K562 (cell line): Measurements from ENCODE around the gene PIM3. TPM values are rescaled to one million over a fixed set of nuclear protein-coding genes. Genes with fewer than 3 reads are reported as not detected.

ENCODE experiments used
- CREM ChIP-seq: IDR thresholded peaks from 2 replicates; pipeline ENCODE4 v1.6.1; 2014; ENCODE audit warnings: antibody characterized with exemption, low read depth
- FOS ChIP-seq: IDR thresholded peaks from 3 replicates; pipeline ENCODE4 v1.6.1; 2011; ENCODE audit not compliant: insufficient read length; ENCODE audit errors: extremely low read depth
- IFI16 ChIP-seq: fragments of 250-450 bp; sonication (Bioruptor Pico); IDR thresholded peaks from 2 replicates; pipeline ENCODE4 v2.1.2; 2022; ENCODE audit warnings: mild to moderate bottlenecking, inconsistent platforms
- MAFK ChIP-seq: IDR thresholded peaks from 2 replicates; pipeline ENCODE4 v1.6.1; 2011; ENCODE audit warnings: low read length, improper control_type of control experiment
- MCM5 ChIP-seq: fragments of 450-650 bp; IDR thresholded peaks from 2 replicates; pipeline ENCODE4 v1.6.1; 2016; ENCODE audit warnings: low read depth
- NFIC ChIP-seq: fragments of 450-650 bp; IDR thresholded peaks from 2 replicates; pipeline ENCODE4 v1.6.1; 2017; ENCODE audit warnings: mild to moderate bottlenecking, inconsistent platforms
- RBFOX2 ChIP-seq: fragments of 200-400 bp; formaldehyde crosslinking; IDR thresholded peaks from 2 replicates; pipeline ENCODE4 v1.6.1; 2017; ENCODE audit warnings: low read depth, mild to moderate bottlenecking, low read length, moderate library complexity
- SPI1 ChIP-seq: IDR thresholded peaks from 2 replicates; pipeline ENCODE4 v1.6.1; 2011; ENCODE audit warnings: low read depth, low read length, control low read depth, borderline replicate concordance
- SRSF1 ChIP-seq: fragments of 200-400 bp; formaldehyde crosslinking; IDR thresholded peaks from 2 replicates; pipeline ENCODE4 v1.6.1; 2017; ENCODE audit warnings: mild to moderate bottlenecking, low read depth, low read length, moderate library complexity
- TAL1 ChIP-seq: fragments of 450-650 bp; IDR thresholded peaks from 2 replicates; pipeline ENCODE4 v1.6.1; 2016; ENCODE audit warnings: mild to moderate bottlenecking
- ZBTB1 ChIP-seq: sonication (generic); formaldehyde crosslinking; IDR thresholded peaks from 2 replicates; pipeline ENCODE4 v1.8.1; 2023; ENCODE audit warnings: missing genetic modification reagents, low read depth, mild to moderate bottlenecking, borderline replicate concordance
- ZNF140 ChIP-seq: fragments of 250-450 bp; sonication (Bioruptor Pico); IDR thresholded peaks from 2 replicates; pipeline ENCODE4 v1.8.0; 2021; ENCODE audit warnings: moderate library complexity, mild to moderate bottlenecking, inconsistent platforms
- ZNF165 ChIP-seq: fragments of 250-450 bp; sonication (Bioruptor Pico); IDR thresholded peaks from 2 replicates; pipeline ENCODE4 v1.4.0; 2020; ENCODE audit warnings: borderline replicate concordance
- ZNF431 ChIP-seq: sonication (generic); formaldehyde crosslinking; IDR thresholded peaks from 2 replicates; pipeline ENCODE4 v1.8.0; 2022; ENCODE audit warnings: mild to moderate bottlenecking, missing genetic modification reagents
- polyA plus RNA-seq, 8 experiments: library from polyadenylated mRNA; depleted of rRNA in 4 of 8; stranded (reverse) in 5 of 8; unstranded in 3 of 8; fragments of >200 nt; fragmentation: Nextera tagmentation in 2 of 8; fragmentation: Illumina TruSeq in 1 of 8; extraction: Ambion mirVana in 2 of 8; extraction: Trizol in 1 of 8; gene quantifications; 2 replicates each; pipeline versions ENCODE4 v1.2.1 to v1.2.3, GENCODE V29; 2011 to 2014; ENCODE audit warnings: inconsistent platforms in 1 of 8, missing spikeins in 1 of 8
- total RNA-seq, 7 experiments: library from RNA; depleted of rRNA in 6 of 7; stranded (reverse); fragments of >200 nt in 6 of 7; fragmentation: Illumina TruSeq in 2 of 7; extraction: Trizol in 2 of 7; gene quantifications; 2 replicates each; pipeline versions ENCODE4 v1.2.1 to v1.2.3, GENCODE V29; 2011 to 2021; ENCODE audit warnings: low replicate concordance in 1 of 7
- TF ChIP-seq, protein P1 (sequence below): fragments of 250-450 bp; sonication (Bioruptor Pico); IDR thresholded peaks from 2 replicates; pipeline ENCODE4 v1.4.0; 2020; ENCODE audit warnings: borderline replicate concordance
- TF ChIP-seq, protein P2 (sequence below): fragments of 250-450 bp; sonication (Bioruptor Pico); IDR thresholded peaks from 2 replicates; pipeline ENCODE4 v1.4.0; 2020; ENCODE audit warnings: mild to moderate bottlenecking
- TF ChIP-seq, protein P3 (sequence below): fragments of 450-650 bp; IDR thresholded peaks from 2 replicates; pipeline ENCODE4 v1.6.1; 2016; ENCODE audit warnings: antibody characterized with exemption

Gene PIM3
- total and polyA plus RNA-seq, 9 of the 15 experiments (the other 6 are each of a cell fraction or from before 2014, with no cell fraction given): 0.24 to 40.5 (median 5.3) TPM

DNA sequence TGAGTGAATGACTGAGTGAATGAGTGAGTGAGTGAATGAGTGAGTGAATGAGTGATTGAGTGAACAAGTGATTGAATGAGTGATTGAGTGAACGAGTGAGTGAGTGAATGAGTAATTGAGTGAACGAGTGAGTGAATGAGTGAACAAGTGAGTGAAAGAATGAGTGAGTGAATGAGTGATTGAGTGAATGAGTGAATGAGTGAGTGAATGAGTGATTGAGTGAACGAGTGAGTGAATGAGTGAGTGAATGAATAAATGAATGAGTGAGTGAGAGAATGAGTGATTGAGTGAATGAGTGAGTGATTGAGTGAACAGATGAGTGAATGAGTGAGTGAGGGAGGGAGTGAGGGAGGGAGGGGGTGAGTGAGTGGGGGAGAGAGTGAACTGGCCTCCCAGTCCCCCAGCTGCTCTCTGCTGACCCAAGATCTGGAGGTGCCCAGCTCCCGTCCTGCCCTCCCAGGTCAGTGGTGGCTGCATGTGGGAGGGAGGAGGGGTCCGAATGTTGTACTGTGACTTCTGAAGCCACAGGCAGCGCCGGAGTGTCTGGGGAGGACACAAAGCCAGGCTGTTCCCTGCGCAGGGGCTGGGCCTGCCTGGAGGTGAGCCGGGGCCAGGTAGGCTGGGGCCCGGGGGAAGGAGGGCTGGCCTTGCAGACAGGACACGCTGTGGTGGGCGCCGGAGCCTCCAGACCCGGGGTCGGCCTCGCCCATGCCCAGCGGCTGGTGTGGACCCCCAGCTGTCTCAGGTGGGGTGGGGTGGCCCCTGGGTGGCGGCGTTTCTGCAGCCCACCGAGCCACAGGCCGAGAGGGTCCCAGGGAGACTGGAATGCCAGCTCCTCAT is 17.8 kb upstream of the PIM3 start (continued):
- TF ChIP-seq, protein P1, sequence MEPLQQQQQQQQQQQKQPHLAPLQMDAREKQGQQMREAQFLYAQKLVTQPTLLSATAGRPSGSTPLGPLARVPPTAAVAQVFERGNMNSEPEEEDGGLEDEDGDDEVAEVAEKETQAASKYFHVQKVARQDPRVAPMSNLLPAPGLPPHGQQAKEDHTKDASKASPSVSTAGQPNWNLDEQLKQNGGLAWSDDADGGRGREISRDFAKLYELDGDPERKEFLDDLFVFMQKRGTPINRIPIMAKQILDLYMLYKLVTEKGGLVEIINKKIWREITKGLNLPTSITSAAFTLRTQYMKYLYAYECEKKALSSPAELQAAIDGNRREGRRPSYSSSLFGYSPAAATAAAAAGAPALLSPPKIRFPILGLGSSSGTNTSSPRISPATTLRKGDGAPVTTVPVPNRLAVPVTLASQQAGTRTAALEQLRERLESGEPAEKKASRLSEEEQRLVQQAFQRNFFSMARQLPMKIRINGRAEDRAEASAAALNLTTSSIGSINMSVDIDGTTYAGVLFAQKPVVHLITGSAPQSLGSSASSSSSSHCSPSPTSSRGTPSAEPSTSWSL (CRISPR knock-in tag): no peak
- TF ChIP-seq ZNF165 (CRISPR knock-in tag): no peak
- no peak for TF ChIP-seq MCM5
- TF ChIP-seq ZBTB1 (CRISPR knock-in tag): no peak
- TF ChIP-seq CREM: peak; percentile 13; the same call in 1 of the 2 replicates
- TF ChIP-seq ZNF140 (CRISPR knock-in tag): no peak
- TF ChIP-seq, protein P2, sequence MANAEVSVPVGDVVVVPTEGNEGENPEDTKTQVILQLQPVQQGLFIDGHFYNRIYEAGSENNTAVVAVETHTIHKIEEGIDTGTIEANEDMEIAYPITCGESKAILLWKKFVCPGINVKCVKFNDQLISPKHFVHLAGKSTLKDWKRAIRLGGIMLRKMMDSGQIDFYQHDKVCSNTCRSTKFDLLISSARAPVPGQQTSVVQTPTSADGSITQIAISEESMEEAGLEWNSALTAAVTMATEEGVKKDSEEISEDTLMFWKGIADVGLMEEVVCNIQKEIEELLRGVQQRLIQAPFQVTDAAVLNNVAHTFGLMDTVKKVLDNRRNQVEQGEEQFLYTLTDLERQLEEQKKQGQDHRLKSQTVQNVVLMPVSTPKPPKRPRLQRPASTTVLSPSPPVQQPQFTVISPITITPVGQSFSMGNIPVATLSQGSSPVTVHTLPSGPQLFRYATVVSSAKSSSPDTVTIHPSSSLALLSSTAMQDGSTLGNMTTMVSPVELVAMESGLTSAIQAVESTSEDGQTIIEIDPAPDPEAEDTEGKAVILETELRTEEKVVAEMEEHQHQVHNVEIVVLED (CRISPR knock-in tag): no peak
- no peak for TF ChIP-seq RBFOX2
- TF ChIP-seq, protein P3, sequence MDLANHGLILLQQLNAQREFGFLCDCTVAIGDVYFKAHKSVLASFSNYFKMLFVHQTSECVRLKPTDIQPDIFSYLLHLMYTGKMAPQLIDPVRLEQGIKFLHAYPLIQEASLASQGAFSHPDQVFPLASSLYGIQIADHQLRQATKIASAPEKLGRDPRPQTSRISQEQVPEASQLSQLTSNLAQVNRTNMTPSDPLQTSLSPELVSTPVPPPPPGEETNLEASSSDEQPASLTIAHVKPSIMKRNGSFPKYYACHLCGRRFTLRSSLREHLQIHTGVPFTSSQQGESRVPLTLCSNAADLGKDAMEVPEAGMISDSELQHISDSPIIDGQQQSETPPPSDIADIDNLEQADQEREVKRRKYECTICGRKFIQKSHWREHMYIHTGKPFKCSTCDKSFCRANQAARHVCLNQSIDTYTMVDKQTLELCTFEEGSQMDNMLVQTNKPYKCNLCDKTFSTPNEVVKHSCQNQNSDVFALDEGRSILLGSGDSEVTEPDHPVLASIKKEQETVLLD: peak; percentile 21; the same call in 1 of the 2 replicates
- no peak for TF ChIP-seq IFI16 (CRISPR knock-in tag)
- peak; percentile 32; the same call in 1 of the 2 replicates for TF ChIP-seq TAL1
- TF ChIP-seq SRSF1: no peak
- TF ChIP-seq SPI1: no peak
- no peak for TF ChIP-seq ZNF431 (CRISPR knock-in tag)
- TF ChIP-seq FOS: no peak
- TF ChIP-seq MAFK: no peak
- peak; percentile 13; the same call in 1 of the 2 replicates for TF ChIP-seq NFIC
